ENCODE results near the gene CCDC102B. TPM values are rescaled to one million over a fixed set of nuclear protein-coding genes. Genes with fewer than 3 reads are reported as not detected.

The CCDC102B gene
- polyA plus RNA-seq, 1 donor from 2014 or later = 8.7 TPM

GRCh38 chr18:68960355-68960754 is 162.5 kb downstream of the CCDC102B start:
- Histone ChIP-seq H3K9me2 (ENCODE audit: insufficient read depth, low read length) (no peaks in the 10 kb centered on the region), H3F3A (ENCODE audit: insufficient read depth, low read length, poor library complexity, severe bottlenecking) (no peaks in the 10 kb centered on the region), H3K9ac (ENCODE audit: low read length) (no peak overlapping the region), H3K4me2 (ENCODE audit: low read length) (no peak overlapping the region), H2AFZ (ENCODE audit: low read depth, low read length) (no peak overlapping the region), H4K20me1 (ENCODE audit: insufficient read depth) (no peaks in the 10 kb centered on the region), H3K79me2 (replicated peaks; ENCODE audit: insufficient read depth, low read length) (no peaks in the 10 kb centered on the region), H3K4me3 (ENCODE audit: low read length) (no peak overlapping the region), H3K27me3 (ENCODE audit: insufficient read depth, low read depth, low read length) (no peaks in the 10 kb centered on the region), H3K27ac (ENCODE audit: low read length) (no peak overlapping the region), H3K9me3 (ENCODE audit: low read length) (no peaks in the 10 kb centered on the region), H3K36me3 (ENCODE audit: insufficient read depth, low read length) (no peaks in the 10 kb centered on the region)
- TF ChIP-seq POLR2AphosphoS5 (IDR thresholded peaks at IDR 0.05) (no peak), EZH2 (IDR thresholded peaks at IDR 0.05; ENCODE audit: borderline replicate concordance, insufficient read depth, low read length, poor library complexity, severe bottlenecking) (no peak), RAD21 (conservative IDR thresholded peaks at IDR 0.05) (no peak), MXI1 (conservative IDR thresholded peaks at IDR 0.05; ENCODE audit: poor library complexity, severe bottlenecking) (no peak), REST (IDR thresholded peaks at IDR 0.05; ENCODE audit: borderline replicate concordance) (no peak), EP300 (conservative IDR thresholded peaks at IDR 0.05; ENCODE audit: poor library complexity, severe bottlenecking) (no peak), CTCF (IDR thresholded peaks at IDR 0.05; ENCODE audit: poor library complexity, severe bottlenecking) (no peak), TAF1 (IDR thresholded peaks at IDR 0.05; ENCODE audit: low read depth) (no peak)

- Histone ChIP-seq H3K79me2 (replicated peaks; ENCODE audit: insufficient read depth, low read length) (no peaks in the 10 kb centered on the region), H4K20me1 (ENCODE audit: insufficient read depth) (no peaks in the 10 kb centered on the region), H3F3A (ENCODE audit: insufficient read depth, low read length, poor library complexity, severe bottlenecking) (no peaks in the 10 kb centered on the region), H3K9me2 (ENCODE audit: insufficient read depth, low read length) (no peaks in the 10 kb centered on the region), H3K27ac (ENCODE audit: low read length) (no peak overlapping the region), H3K4me2 (ENCODE audit: low read length) (no peak overlapping the region), H3K27me3 (ENCODE audit: insufficient read depth, low read depth, low read length) (no peaks in the 10 kb centered on the region), H2AFZ (ENCODE audit: low read depth, low read length) (no peak overlapping the region), H3K9me3 (ENCODE audit: low read length) (no peaks in the 10 kb centered on the region), H3K4me3 (ENCODE audit: low read length) (no peak overlapping the region), H3K9ac (ENCODE audit: low read length) (no peak overlapping the region), H3K36me3 (ENCODE audit: insufficient read depth, low read length) (no peaks in the 10 kb centered on the region)
- TF ChIP-seq MXI1 (conservative IDR thresholded peaks at IDR 0.05; ENCODE audit: poor library complexity, severe bottlenecking) (no peak), POLR2AphosphoS5 (IDR thresholded peaks at IDR 0.05) (no peak), REST (IDR thresholded peaks at IDR 0.05; ENCODE audit: borderline replicate concordance) (no peak), CTCF (IDR thresholded peaks at IDR 0.05; ENCODE audit: poor library complexity, severe bottlenecking) (no peak), SMC3 (conservative IDR thresholded peaks at IDR 0.05; ENCODE audit: poor library complexity) (no peak), TAF1 (IDR thresholded peaks at IDR 0.05; ENCODE audit: low read depth) (no peak), EZH2 (IDR thresholded peaks at IDR 0.05; ENCODE audit: borderline replicate concordance, insufficient read depth, low read length, poor library complexity, severe bottlenecking) (no peak), EP300 (conservative IDR thresholded peaks at IDR 0.05; ENCODE audit: poor library complexity, severe bottlenecking) (no peak), RAD21 (conservative IDR thresholded peaks at IDR 0.05) (no peak)
Measured at GRCh38 chr18:68962623-68963022, 164.7 kb downstream of the CCDC102B start.

All from neural cell (in vitro differentiated cells).